ENCODE data around the gene ESRRB.

- TF ChIP-seq CTCF (IDR thresholded peaks at IDR 0.05) (no peak), EP300 (IDR thresholded peaks at IDR 0.05) (no peak), POLR2A (IDR thresholded peaks at IDR 0.05) (no peak), POLR2AphosphoS5 (IDR thresholded peaks at IDR 0.05) (no peak)
Observed at GRCh38 chr14:76333664-76334063, 42.3 kb upstream of the ESRRB start.

All from gastroesophageal sphincter (tissue), 3 donors.